ENCODE results near the gene SSR3.
"Not testable (repeated sequence)": the region's sequence is repeated elsewhere in the genome, so short reads cannot be mapped to it uniquely, and the experiment has no call there.

Gene SSR3

GRCh38 chr3:156576051-156576450, 21.1 kb upstream of the SSR3 start:
- no peak for DNase-seq (ENCODE audit: low spot score)

DNA sequence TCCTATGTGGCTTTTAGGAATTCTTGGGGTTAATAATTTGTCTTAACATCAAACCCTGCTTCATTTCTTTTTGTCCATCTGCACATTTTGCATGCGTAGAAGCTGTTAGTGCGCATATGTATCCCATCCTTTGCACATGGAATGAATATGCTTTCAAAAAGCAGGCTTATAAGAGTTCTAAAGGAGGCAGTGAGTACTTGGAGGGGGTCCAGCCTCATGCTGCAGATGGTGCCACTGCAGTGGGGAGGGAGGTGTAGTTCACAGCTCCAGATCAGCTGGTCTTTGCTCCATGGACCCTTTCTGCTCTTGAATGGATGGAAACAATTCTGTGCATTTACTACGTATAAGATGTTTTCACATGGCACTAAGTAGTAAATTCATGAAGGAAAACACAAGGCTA, 20.7 kb upstream of the SSR3 start:
- peak; percentile 65 for DNase-seq (ENCODE audit: low spot score)

DNA sequence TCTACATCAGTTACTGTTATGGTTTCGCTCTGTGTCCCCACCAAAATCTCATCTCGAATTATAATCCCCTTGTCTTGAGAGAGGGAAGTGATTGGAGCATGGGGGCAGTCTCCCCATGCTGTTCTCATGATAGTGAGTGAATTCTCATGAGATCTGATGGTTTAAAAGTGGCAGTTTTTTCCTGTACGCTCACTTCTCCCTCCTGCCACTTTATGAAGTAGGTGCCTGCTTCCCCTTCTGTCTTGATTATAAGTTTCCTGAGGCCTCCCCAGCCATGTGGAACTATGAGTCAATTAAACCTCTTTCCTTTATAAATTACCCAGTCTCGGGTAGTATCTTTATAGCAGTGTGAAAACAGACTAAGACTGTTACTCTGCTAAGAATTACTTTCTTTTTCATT, 15.0 kb upstream of the SSR3 start:
- not testable (repeated sequence) for DNase-seq (ENCODE audit: low spot score)

DNA sequence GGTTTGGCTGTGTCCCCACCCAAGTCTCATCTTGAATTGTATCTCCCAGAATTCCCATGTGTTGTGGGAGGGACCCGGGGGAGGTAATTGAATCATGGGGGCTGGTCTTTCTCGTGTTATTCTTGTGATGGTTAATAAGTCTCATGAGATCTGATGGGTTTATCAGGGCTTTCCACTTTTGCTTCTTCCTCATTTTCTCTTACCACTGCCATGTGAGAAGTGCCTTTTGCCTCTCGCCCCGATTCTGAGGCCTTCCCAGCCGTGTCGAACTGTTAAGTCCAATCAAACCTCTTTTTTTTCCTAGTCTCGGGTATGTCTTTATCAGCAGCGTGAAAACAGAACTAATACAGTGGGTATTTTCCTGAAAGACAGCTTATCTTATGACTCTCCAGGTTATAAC, 14.1 kb upstream of the SSR3 start:
- not testable (repeated sequence) for DNase-seq (ENCODE audit: low spot score)

DNA sequence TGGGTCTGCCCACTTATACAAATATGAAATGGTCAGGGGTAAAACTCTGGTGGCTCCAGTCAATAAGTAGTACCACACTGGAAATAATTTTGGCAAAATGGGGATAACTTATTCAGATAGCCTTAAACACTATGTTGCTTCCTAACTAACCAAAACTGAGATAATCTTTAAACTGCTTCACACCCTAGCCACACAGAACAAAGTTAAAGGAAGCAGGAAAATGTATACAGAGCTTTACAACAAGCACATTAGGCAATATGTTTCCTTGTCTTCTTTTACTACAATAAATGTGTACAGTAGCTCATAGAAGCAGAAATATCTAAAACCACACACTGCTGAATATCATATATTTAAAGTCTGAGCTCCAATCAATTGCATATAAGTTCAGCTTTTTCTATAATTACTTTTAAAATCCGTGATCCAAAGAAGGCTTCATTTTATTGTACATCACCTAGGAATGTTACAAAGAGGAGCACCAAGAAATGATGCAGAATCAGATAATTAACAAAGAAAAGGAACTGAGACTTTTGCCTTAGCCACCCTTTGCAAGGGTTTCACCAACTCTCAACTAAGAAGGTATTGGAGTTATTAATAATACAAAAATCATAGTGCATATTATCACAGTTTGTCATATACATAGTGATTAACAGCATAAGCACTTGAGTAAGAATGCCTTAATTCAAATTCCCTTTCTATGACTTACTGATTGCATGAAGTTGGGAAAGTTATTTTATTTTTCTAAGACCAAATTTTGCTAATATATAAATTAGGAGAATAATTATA, 9.2 kb upstream of the SSR3 start:
- no peak for DNase-seq (ENCODE audit: low spot score)

DNA sequence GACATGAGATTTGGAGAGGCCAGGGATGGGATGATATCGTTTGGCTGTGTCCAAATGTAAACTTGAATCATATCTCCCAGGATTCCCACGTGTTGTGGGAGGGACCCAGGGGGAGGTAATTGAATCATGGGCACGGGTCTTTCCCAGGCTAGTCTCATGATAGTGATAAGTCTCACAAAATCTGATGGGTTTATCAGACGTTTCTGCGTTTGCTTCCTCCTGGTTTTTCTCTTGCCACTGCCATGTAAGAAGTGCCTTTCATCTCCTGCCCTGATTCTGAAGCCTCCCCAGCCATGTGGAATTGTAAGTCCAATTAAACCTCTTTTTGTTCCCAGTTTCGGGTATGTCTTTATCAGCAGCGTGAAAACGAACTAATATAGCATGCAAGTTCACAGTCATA, 7.6 kb upstream of the SSR3 start:
- not testable (repeated sequence) for DNase-seq (ENCODE audit: low spot score)

GRCh38 chr3:156561533-156561932, 6.6 kb upstream of the SSR3 start:
- DNase-seq (ENCODE audit: low spot score), result no peak

- no peak for DNase-seq (ENCODE audit: low spot score)
Measured at GRCh38 chr3:156559321-156559720, 4.4 kb upstream of the SSR3 start.

- DNase-seq (ENCODE audit: low spot score), result no peak
Measured at GRCh38 chr3:156558389-156558788, 3.5 kb upstream of the SSR3 start.

GRCh38 chr3:156554515-156554841, 439 bp downstream of the SSR3 start:
- no peak for DNase-seq (ENCODE audit: low spot score)

GRCh38 chr3:156553705-156554356, 1.1 kb downstream of the SSR3 start:
- no peak for DNase-seq (ENCODE audit: low spot score)

DNA sequence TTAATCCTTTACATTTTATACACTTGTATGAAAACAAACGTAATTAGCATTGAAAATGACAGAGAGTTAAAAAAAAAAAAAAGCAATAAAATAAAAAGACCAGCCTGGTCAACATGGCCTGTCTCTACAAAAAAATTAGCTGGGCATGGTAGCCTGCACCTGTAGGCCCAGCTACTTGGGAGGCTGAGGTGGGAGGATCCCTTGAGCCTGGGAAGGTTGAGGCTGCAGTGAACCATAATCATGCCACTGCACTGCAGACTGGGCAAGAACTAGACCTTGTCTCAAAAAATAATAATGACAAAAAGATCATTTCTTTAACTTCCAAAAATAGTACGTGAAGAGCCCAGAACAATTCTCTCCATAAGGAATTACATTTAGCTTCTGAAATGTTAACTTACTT, 1.9 kb downstream of the SSR3 start:
- no peak for DNase-seq (ENCODE audit: low spot score)

DNA sequence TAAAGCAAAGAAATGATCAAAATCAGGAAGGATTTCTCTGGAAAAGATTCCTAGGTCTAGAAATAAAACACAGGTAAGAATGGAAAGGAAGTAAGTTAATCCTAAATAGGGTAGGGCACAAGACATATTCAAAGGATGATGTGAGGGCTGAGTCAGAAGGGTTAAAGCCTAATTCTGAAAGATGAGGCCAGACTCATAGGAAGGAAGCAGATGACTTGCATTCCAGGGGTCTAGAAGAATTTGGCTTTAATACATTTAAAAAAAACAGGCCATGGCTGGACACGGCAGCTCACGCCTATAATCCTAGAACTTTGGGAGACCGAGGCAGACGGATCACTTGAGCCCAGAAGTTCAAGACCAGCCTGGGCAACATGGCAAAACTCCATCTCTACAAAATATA, 3.2 kb downstream of the SSR3 start:
- no peak for DNase-seq (ENCODE audit: low spot score)

DNA sequence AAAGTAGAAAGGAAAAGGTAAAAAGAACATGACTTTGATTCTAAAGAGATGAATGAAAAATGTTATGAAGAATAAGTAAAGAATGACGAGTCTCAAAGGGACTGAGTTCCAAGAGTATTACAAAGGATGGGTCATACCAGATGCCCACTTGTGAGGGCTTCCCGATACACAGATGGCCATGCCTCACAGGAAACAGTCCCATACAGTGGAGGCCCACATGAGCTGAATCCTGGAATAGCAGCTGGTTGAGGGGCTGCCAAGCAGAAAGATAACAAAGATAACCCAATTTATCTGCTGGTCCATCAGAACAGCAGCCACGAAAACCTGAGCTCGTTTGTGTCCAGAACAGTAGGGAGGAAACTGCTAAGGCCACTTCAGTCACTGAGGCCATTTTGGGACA, 3.7 kb downstream of the SSR3 start:
- no peak for DNase-seq (ENCODE audit: low spot score)

GRCh38 chr3:156548902-156549301, 6.0 kb downstream of the SSR3 start:
- DNase-seq (ENCODE audit: low spot score), result no peak

GRCh38 chr3:156548041-156548687, 6.8 kb downstream of the SSR3 start:
- no peak for DNase-seq (ENCODE audit: low spot score)

DNA sequence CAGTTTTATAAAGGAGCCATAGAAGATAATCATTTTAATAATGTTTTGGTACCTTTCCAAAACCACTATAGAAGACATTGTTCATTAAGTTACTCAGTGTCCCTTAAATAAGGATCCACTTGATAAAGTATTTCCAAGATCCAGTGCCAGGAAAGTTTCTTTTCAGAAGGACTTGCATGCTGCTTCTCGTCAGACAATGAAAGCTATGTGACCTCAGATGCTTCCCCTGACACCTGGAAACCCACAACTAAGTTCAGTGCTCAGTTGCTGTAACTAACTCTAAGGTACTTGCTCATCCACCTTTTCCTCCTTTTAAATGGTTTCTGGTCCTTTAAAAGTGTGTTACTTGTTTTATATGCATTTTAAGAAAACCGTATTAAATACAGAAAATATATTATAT, 7.3 kb downstream of the SSR3 start:
- no peak for DNase-seq (ENCODE audit: low spot score)

- no peak for DNase-seq (ENCODE audit: low spot score)
Measured at GRCh38 chr3:156543043-156543555, 11.8 kb downstream of the SSR3 start.

DNA sequence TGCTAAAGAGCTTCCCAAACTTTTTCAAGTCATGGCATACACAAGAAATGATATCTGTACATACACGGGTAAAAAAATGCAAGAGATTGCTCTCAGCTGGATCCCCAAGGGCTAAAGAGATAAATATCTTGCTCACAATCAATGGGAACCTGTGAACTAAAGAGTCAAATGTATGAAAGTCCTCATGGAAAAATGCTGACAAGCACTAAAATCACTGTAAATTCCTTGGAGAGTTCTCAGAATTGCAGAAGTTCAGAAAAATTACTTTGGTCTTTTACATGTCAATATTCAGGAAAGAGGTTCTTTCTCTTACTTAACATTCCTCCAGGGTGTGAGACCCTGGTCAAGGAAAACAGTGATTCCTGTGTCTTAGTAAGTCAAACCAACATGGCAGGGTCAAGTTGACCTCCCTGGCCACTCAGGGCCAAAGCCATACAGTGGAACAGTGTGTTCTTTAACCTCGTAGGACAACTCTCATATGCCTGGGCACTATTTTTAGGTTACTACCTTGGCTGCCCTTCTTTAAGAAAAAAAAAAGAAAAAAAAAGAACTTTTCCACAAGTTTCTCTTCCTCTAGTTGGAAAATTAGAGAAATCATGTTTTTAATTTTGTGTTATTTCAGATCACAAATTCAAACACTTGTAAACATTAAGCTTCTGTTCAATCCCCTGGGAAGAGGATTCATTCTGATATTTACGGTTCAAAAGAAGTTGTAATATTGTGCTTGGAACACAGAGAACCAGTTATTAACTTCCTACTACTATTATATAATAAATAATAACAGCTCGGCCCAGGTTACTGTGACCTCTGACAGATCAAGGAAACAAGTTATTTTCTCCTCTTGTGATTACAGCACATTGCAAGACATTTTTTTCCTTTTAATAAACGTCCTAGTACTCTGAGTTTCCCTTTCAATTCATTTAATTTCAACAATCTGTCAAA, 12.5 kb downstream of the SSR3 start:
- DNase-seq (ENCODE audit: low spot score), result no peak

DNA sequence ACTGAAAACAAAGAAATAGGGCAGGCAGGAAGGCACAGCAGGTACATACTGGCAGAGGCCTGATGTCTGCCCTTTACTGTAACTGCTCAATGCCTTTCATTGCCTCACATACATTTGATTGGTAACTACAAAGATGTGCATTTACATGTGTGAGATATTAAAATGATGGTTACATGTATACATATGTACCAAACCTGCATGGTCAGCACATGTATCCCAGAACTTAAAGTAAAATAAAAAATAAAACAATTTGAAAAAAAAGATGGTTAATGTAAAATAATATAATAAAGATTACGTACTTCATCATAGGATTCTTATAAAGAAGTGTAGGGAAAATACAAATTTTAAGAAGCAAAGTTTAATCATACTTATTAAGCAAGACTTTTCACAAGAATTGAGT, 15.1 kb downstream of the SSR3 start:
- no peak for DNase-seq (ENCODE audit: low spot score)

- DNase-seq (ENCODE audit: low spot score), result no peak
Measured at GRCh38 chr3:156539051-156539450, 15.9 kb downstream of the SSR3 start.
